Left lobe of liver (tissue), 2 donors: ENCODE data around the gene LHPP. TPM values are rescaled to one million over a fixed set of nuclear protein-coding genes. Genes with fewer than 3 reads are reported as not detected.

Experiments
- ATAC-seq: fragments of 200-7000 bp; cut with Tn5 transposase; one replicate; pipeline ENCODE4 v1.9.1; 2020; ENCODE audit warnings: mild to moderate bottlenecking, moderate library complexity
- DNase-seq: peaks from one replicate; pipeline ENCODE4 v3.0.0-alpha.2; 2020; ENCODE audit warnings: low spot score
- total RNA-seq: library from RNA; stranded (reverse); gene quantifications from one replicate; pipeline ENCODE4 v1.2.1, GENCODE V29; 2021
- donor health status: DM: no; HTN: no; CAD: no; lungs with moderate emphysema.
- donor health status: DM: no; HTN: yes; CAD: no.

LHPP gene
- total RNA-seq, 1 donor from 2014 or later: 52.0 TPM

DNA sequence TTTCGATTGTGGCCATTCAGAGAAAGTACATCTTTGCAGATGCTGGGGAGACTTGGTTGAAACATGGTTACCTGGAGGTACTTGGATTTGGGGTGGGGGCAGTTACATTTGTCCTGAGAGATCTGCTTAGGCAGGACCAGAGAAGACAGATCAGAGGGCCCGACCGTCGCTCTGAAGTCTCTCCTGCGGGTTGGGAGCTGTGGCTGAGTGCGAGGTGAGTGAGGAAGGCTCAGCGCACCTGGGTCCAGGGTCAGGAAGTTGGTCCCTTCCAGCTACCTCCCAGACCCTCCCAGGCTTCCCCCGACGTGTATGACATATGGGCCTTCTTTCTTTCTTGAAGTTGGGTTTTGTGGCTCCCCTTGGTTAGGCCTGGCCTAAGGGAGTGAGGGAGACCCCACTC, 56.3 kb downstream of the LHPP start:
- ATAC-seq: no peak
- DNase-seq: no peak

DNA sequence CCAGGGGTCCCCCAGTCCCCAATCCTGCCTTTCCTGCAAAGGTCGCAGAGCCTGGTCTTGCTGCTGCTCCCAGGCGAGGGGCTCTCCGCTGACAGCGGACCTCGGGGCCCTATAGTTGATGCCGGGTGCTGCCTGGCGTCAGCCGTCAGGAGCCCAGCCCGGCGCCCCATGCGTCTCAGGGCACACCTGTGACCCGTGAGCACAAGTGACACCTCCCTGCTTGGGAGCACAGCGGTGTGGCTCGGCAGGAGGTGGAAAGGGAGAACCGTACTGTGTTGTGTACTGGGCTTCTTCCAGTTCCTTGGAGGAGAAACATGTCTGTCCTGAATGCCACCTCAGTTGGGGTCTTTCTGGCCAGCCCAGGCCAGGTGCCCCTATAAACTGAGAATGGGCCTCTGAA, 56.7 kb downstream of the LHPP start:
- DNase-seq: no peak

DNA sequence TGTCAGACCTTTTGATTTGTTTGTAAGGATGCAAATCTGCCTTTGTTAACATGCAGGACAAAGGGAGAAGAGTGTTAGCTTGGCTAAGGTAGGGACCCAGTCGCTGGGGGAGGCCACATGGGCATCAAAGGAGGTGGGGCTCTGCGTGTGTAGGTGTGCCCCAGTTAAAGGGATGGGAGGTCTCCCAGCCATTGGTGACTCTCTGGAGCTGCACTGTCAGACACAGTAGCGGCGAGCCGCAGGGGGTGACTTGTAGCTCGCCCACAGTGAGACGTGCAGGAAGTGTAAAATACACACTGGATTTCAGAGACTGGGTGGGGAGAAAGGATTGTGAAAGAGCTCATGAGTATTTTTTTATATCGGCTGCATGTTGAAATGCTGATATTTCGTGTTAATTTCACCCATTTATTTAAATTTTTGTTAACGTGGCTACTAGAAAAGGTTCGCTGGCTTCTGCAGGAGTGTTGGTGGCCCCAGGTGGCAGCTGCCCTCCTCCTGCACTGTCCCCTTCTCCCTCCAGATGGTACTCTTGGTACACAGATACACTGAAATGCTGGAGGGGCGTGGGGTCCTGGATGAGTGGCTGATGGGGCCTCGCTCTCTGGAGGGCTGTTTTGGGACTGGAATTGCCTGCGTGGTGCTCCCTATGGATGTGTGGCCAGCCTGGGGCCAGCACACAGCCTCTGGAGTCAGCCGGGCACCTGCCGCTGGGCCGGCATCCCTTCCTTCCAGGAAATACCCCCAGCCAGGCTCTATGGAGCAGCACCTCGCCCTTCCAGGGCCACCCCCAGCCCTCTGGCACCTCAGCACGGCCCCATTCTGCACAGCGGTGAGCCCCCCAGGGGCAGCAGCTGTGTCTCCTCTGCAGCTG, 59.2 kb downstream of the LHPP start:
- DNase-seq: no peak

More for the DNA sequence above, 56.7 kb downstream of the LHPP start:
- ATAC-seq: no peak

DNA sequence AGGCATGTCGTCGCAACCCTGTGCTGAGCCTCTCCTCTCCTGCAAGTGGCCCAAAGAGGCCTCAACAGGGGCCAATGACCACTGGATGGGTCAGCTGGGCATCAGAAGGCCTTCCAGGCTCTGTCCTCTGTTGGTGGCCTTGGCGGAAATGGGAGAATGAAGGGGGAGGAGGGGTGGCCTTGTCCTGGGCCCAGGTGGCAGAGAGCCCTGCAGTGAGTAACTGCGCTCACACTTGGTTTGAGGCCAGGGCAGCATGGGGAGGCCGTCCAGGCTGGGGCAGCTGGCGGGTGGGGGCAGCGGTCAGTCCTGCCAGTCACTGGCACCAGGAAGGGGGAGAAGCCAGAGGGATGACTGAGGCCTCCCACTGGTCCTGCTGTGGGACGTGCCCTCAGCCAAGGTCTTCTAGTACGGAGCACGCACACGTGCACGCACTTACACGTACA, 59.8 kb downstream of the LHPP start:
- peak; percentile 76 for ATAC-seq
- peak; percentile 85 for DNase-seq

More for the DNA sequence above, 59.2 kb downstream of the LHPP start:
- no peak for ATAC-seq

DNA sequence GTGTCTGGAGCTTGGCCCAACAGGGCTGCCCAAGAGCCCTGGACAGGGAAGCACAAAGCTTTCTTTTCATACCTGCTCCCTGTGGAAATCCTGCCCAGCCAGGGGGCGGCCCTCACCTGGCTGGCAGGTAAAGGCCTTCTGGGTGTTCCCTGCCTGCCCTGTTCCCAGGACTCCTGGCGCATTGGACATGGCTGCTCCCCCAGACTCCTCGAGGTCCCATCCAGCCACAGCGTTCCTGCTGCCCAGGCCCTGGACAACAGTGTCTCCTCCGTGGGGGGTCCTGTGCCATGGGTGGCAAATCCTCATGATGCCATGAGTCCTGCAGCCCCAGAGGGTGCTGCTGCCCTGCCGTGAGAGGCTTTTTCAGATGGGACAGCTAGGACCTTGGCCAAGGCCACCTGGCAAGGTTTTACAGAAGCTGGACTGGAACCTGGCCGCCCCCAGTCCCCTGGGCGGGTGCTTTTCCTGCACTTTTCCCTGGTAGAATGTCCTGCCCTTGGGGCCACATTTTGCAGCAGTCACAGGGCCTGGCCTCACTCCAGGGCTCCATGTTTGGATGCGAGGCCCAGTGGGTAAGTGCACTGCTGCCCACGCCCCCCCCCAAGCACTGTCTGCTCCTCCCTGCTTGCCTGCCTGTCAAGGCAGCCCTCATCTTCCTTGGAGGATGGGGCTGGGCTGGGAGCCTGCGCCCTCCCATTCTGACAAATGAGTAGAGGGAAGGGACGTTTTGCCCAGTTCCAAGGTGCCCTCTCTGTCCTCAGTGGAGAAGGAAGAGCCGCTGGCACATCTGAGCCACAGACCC, 60.7 kb downstream of the LHPP start:
- DNase-seq (no peak), ATAC-seq (no peak)

DNA sequence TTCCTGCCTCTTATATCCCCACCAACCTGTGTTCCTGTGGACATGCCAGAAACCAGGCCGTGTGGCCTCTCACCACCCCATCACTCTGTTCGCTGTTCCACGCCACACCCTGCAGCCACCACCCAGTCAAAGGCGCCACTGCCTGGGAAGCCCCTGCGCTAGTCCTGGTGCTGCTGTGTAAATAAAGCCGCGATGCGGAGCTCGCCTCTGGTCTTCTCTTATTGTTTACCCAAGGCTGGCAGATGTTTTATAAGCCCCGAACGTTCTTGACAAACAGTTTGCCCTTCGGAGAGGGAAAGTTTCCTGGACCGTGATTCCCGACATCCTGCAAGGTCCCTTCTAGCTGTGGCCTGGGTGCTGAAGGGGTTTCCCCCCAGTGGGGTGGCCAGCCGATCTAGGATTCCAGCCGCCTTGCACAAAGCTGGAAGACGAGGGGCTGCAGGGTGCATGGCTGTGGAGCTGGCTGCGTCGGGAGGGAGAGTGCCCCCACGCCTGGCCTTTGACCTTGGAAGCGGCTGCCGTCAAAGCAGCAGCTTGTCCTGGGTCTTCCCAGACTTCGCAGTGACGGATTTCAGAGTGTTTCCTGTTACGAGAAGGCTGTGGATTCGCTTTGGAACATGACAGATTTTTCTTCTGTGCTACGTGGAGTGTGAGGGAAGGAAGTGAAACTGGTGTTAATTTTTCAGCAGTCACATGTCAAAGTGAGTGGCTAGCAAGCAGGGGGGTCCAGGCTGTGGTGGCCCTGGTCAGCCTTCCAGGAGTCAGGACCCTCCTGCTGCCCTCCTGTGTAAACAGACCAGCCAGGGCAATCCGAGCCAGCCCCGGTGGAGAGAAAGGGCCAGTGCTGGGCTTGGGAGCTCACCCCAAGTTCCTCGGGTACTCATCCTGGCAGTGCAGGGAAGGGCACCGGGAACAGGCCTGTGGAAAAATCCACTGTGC, 61.6 kb downstream of the LHPP start:
- ATAC-seq (no peak), DNase-seq (no peak)

DNA sequence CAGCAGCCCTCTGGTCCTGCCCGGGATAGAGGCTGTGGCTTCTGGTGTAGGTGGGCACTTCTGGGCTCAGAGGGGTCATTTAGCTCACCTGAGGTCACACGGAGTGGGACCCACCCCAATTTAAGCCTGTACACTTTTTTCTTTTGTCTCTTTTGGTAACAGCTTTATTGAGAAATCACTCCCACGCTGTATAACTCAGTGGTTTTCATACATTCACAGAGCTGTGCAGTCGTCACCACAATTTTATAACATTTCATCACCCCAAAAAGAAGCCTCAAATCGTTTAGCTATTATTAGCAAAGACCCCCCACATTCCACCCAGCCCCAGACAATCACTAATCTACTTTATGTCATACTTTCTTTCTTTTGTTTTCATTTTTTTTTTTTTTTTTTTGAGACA, 62.3 kb downstream of the LHPP start:
- ATAC-seq: no peak
- no peak for DNase-seq

DNA sequence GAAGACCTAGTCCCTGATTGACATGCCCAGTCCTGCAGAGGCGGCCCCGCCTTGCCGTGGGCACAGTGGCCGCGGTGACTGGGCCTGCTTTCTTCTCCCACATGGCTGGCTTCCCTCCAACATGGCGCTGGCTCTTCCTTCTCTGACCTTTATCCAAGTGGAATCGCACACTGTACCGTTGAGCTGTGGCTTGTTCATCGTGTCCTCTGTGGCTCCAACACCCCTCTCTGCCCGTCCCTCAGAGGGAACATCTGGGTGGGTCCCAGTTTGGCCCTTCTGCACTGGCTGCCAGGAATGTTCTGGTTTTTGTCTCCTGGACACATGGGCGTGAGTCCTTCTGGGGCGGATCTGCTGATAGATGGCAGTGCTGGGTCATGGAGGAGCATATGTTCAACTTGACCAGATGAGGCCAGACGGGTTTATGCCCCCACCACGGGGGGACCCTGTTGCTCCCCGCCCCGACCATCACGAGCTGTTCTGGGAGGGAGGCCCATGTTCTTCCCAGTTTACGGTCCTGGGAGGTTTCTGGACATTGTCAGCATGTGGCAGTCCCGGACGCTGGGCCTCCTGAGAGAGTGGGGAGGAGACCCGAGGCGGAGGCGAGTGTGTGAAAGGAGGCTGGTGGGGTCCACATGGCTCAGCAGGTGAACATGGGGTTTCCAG, 63.5 kb downstream of the LHPP start:
- peak; percentile 81 for DNase-seq
- ATAC-seq: peak; percentile 68

DNA sequence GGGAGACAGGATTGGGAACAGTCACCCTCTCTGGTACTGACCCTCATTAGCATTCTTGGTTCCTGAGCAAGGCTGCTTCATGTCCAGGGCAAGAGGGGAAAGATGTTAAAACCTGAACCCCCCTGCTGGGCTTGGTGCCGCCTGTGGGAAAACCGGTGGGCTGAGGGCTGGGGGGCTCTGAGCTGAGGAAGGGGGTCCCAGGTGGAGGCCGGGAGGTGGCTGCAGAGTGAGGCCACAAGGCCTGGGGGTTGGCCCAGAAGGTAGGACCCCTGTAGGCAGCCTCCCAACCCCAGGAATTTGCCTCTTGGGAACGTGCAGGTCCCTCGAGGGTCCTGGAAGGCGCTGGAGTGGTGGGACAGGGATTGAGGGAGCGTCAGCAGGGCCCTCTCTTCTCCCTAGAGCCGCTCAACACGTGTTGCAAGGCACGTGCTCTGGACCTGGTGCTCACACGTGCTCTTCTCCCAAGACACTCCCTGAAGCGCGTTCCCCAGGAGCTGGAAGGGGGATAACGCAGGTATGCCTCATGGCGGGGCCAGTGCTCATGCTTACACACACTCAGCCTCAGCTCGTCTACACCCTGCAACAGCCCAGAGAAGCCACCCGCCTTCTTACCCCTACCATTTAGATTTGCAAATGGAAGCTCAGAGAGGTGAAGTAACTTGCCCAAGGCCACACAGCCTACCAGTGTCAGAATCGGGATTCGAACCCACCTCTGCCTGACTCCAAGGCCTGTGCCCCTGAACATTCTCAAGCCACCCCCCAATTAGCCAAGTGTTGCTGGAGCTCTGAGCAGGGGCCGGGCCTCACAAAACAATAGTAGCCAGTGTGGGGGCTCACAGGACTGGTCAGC, 64.4 kb downstream of the LHPP start:
- DNase-seq (no peak), ATAC-seq (no peak)

DNA sequence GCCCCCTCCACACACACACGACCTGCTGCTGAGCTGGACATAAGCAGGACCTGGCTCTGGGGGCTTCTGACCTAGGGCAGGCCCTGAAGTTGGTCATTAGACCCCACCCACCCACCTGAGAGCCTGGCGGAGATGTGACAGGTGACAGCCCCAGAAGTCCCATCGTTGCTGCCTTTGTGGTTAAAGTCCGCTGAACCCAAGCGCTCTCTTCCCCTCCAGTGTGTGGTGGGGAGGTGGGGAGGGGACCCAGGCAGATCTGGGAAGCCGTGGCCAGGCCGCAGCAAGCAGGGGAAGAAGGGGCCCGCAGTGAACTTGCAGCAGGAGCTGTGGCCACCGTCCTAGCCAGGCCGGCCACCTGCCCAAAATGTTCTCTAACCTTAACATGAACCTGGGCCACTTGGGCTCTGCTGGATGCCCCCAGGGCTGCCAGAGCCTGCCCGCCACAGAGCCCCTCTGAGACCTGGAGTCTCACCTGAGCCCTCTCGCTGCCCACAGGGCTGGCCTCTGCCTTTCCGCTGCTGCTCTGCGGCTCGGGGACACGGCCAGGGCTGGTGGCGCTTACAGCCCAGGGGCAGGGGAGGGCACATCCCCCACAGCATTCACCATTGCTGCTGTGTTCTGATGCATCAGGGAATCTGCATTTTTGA, 65.1 kb downstream of the LHPP start:
- no peak for DNase-seq
- ATAC-seq: no peak

DNA sequence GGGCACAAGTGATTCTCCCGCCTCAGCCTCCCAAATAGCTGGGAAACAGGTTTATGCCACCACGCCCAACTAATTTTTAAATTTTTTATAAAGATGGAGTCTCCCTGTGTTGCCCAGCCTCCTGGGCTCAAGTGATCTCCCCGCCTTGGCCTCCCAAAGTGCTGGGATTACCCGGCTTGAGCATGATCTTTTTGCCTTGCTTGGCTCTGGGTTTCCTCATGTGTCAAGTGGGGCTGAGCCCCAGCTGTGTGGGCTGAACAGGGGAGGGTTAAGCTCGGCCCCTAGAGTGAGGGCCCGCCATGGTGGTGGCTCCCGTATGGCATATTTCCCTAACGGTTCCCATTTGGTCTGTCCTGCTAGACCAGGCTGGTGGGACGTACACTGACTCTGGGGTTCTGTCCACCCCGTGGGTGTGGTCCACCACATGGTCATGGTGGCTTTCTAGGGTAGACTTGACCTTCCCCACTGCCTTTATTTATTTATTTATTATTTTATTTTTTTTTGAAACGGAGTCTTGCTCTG, 66.3 kb downstream of the LHPP start:
- no peak for ATAC-seq
- no peak for DNase-seq

DNA sequence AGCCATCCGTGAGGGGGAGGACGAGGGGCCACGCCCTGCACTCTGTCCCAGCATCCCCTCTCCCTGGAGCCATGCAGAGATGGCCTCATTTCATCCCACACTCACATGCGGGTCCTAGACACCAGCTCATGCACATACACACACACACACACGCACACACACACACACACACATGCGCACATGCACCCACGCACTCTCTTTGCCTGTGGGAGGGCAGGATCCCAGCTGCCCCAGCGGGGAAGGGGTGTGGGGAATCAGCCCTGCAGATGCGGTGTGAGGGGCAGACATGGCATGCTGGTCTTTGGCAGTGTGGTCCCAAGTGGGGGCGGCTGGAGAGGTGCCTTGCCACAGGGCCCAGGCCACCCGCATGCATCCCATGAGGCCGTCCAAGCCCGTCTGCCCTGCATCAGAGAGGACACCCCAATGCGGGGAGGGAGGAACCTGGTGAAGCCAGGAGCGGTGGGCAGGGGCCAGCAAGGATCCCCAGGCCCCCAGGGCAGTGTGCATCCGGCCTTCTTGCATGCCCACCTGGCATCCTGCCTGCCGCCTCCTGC, 68.1 kb downstream of the LHPP start:
- peak; percentile 35 for ATAC-seq
- no peak for DNase-seq

DNA sequence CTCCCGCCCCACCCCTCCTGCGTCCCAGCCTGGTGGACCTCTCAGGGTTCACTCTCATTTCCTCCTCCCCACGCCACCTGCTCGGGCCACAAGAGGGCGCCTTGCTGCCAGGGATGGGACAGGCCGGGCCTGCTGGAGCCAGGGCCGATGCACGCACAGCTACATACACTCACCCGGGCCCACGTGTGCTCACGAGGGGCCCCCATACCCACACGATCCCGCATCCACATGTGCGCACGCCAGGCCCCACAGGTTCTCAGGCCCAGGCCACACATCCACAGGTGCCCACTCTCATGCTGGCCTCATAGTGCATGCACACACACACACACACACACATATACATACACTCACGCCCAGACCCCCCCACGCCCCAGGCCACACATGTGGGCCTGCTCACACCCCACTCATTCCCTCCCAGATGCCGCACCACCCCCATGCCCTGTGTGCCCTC, 68.6 kb downstream of the LHPP start:
- peak; percentile 90 for ATAC-seq
- peak; percentile 82 for DNase-seq

DNA sequence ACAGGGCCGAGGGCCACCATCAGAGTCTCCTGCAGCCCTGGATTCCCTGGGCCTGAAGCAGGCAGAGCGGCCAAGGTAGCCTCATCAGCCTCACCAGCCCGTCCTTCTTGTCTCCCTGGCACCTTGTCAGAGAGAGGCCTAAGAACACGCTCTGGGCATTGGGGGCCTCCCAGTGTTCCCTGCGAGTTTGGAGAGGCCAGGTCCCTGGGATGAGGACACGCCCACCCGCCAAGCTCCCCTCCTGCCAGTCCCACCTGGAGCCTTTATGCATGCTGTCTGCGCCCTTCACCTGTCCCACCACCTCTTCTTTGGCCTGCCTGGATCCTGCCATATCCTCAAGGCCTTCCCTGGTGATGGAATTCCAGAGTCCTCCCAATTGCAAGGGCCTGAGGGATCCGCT, 69.2 kb downstream of the LHPP start:
- DNase-seq (no peak), ATAC-seq (no peak)

DNA sequence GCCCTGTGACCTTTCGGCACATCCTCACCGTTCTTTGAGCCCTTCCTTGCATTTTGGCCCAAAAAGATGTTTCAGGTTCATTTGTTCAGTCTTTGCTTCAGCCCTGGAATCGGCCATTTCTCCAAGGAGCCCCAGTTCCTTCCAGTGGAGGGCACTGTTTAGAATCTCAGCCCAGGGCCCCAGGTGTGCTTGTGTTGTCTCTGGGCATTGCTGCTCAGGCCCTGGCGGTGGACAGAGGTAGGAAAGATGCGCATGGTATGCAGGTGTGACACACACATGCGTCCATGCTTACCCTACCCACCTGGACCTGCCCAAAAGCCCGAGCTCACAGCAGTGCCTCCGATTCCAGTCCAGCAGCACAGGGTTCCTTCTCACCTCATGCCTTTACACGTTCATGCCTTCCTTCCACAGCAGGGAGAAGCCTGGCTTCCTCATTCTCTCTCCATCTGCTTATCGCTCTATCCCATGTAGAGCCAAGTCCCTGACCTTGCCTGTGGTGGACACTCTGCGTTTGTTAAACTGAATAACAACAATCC, 70.6 kb downstream of the LHPP start:
- ATAC-seq: no peak
- DNase-seq: no peak

DNA sequence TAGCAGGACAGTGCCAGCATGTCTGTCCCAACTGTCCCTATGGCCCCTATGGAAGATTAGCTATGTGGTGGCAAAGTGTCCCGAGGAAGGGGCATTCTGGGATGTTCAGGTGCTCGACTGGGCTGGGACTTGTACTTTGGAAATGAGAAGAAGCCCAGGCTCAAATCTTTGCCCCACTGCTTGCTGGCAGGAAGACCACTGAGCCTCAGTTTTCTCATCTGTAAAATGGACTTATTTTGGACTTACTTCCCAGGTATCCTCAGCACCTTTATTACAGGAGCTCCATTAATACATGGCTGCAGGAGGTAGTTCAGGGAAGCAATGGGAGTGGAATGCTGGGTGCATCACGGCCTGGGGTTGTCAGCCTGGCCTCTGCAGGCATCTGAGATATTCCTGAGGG, 71.2 kb downstream of the LHPP start:
- no peak for ATAC-seq
- DNase-seq: no peak

DNA sequence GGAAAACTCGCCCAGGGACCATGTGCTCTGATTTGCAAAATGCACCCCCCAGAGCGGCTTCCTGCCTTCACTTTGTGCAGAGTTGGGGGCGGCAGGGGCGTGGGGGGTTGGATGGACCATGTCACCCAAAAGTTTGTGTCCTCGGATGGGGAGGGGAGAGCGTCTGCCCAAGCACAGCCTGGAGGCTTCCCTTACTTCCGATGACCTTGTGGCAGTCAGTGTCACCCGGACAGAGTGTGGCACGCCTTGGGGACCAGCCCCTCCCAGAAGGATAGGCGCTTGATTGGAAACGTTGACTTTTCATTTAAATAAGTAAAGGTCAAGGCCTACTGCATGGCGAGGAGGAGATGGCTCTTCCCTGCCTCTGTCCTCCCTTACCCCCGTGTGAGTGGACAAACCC, 71.6 kb downstream of the LHPP start:
- no peak for ATAC-seq
- no peak for DNase-seq

DNA sequence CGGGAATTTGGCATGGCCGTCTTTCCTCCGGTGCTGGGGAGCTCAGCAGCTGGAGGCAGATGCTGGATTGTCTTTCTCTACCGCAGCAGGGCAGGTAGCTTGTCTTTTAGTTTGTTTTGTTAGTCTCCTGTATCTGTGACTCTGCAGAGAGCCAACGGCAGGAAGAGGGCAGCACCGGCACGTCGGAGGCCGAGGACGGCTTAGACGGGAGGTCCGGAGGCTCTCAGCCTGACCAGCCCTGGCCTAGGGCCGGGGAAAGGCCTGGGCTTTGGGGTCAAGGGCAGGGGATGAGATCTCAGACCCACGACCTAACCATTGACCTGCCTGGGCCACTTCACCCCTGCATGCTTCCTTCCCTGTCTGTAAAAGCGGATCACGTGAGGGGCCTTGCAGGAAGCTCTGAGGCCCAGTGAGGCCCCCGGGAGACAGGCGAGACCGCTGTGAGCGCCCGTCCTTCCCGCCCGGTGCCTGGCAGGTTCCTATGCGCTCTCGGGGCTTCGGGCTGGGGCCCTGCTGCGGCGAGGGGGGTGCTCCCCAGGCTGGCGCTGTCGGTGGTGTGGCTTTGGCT, 72.7 kb downstream of the LHPP start:
- ATAC-seq: peak; percentile 29
- DNase-seq: no peak
